DMS114 treated with DMSO at 0.1 percent for 48 hours (cell line): Measurements from ENCODE around the gene CMSS1.

Experiments used
- DNase-seq: peaks from one replicate; lab custom pipeline; 2025; ENCODE audit not compliant: unreplicated experiment; lab: John Stamatoyannopoulos, UW

The CMSS1 gene

DNA sequence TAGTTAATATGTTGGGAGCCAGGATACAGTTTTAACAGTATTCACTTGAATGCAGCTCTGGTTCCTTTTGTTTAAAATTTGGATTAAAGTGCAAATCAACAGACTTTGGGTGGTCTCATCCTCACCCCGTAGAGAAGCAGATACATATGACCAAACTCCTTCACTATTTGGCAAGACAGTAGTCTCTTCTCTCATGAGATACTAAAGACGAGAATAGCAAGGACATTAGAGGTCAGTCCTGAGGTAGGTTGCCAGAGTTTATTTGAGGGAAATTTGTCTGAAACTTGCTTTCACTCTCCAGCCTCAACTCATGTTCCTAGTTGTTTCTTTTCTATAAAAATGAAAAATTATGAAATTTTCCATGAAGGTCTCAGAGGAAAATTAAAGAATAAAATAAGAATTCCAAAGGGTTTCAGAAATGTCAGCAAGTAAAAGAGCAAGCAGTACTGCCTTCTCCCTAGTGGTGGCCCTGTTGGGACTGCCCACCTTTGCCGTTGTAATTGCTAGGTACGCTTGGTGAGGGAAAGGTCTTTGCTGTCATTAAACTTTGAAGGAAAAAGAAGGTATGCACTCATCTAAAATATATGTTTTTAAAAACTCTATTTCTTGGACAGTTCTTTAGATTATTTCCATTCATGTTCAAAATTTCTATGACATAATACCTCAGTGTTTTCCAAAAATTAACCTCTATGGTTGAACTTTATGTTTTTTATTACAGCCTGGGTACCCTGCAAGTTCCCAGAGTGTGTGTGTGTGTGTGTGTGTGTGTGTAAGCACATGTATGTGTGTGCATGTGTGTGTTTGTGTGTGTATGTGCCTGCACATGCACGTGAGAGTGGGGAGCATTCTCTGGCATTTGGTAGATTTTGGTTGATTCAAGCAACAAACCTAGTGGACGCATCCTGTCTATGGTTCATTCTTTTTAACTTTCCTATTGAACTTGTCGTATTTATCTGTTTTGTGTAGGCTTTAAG lies 111.4 kb downstream of the CMSS1 start:
- no peak for DNase-seq

DNA sequence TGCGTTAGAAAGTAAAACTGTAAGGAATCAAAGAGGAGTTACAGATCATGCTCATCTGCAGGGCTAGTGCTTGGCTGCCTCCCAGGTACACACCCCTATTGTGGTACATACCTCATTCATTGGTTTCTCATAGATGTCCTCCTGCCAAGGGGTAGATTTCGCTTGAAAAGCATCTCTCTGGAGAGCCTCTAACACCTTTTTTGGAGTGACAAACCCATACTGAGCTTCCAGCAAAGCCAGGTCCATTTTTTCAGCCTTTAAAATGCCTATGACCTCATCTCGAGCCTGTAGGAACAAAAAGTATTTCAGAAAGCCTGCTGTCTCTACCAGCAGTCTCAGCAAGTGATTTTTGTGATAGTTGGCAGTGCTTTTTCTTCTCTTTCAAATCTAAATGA lies 112.1 kb downstream of the CMSS1 start:
- DNase-seq: no peak

DNA sequence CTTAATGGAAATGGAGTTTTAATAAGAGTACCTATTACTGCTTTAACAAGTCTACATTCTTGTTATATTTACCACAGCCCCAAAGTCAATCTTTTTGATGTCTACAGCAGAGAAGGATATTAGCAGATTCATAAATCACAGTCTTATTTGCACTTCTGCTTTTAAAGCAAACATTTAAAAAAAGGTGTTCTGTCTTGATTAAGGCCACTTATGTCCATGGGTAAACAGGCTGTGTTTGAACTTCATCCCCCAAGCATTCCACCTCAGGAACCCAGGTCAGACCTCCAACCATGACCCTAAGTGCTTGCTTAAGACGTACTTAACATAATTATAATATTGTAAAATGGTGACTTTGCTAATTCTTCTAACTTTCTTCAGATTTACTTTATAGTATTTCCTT lies 113.4 kb downstream of the CMSS1 start:
- DNase-seq: no peak

DNA sequence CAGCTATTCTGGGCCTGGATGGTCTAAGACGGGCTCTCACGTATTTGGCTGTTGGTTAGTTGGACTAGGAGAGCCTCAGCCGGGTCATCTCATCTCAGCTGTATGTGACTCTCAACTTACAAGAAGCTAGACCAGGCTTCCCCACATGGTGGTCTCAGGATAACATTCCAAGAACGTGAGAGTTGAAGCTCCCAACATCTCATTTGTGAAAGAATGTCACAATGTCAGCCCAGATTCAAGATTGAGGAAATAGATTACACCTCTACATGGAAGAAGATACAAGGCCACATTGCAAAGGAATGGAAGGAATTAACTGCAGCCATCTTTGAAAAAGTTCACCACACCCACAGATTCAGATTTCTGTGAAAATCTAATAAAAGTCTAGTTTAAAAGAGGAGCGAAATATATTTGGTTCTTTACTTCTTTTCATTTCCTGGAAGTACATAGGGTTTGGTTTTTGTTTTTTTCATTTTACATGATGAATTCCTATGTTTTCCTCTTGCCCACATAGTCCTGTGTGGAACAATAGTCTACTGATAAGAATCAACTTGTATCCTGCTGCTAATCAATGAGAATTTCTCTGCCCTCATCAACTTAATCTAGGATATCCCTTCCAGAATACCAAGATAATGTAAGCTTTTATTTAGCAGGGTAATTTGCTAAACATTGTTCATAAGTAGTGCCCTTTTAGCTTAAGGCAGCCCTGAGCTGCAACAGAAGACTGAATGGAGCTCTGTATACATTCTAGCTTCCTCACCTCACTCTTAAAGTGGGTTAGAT lies 116.5 kb downstream of the CMSS1 start:
- DNase-seq: no peak

DNA sequence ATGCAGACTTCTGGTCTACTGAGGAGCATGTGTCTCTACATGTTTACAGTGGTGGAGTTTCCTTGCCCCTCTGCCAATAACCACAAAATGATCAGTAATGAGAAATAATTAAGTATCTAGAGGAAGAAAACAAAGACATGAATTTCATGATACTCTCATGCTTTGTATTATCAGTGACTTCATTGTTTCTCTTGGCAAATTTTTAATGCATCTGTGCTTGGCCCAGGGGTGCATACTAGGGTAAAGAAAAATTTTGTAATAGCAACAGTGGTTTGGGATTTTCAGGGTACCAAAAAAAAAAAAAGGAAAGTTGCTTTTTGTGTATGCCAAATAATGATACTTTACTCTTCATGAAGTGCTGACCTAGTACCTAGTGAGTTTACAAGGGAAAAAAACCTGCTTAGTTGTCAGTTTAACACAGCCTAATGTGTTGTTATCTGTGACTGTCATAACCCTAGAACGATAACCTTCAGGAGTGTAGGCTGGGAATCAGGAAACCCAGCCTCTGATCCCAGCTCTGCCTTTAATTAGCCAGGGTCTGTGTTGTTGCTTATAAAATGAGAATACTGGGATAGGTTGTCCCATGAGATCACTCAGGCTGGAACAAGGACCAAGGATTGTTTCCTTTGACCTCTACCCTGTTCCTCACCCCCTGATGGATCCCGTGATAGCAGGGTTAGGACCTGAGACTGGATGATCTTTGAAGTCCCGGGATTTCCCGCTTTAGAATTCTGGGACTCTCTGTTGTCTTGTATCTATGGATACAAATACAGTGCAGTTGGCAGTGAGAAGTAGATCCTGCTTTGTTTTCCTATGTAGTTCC lies 117.5 kb downstream of the CMSS1 start:
- no peak for DNase-seq

DNA sequence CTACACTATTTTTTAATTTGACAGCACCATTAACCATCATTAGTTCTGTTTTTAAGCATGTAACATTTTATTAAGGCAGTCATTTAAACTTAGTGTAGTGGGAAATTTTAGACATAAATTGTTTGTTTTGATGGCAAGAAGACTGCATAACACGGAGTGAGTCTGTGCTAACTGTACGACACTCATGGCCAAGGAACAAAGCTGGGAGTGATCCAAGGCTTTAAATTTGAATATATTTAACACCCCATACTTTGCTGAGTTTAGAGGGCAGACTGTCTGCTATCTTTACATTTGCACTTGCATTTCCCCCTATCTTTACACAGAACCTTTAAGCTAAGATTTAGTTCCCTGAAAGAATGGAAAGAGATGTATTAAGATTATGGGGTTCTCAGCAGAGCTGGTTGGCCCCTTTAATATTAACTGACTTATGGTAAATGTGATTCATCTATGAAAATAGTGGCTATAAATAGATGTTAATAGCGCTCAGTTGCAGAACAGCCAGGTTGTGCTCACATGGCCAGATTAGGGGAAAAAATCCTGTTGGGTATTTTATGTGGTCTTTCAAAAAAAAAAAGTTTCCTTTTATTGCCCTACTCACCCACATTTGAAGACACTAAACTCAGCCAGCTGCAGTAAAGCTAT lies 120.7 kb downstream of the CMSS1 start:
- DNase-seq: no peak

DNA sequence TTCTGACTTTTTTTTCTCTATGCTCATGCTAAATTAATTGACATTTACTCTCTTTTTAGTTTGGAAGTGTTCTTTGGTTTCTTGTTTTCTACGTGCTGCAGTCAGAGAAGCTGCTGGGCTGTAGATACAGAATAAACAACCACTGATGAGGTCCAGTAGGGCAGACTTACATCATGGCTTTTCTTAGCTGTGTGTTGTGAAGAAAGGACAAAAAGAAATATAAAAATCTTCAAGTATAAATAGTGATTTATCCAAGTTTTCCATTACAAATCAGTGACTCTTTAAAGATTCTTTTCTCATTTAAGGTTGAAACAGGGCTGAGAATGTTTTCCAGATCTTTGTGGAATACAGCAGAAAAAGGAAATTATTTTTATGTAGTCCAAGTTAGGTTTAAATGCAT lies 122.2 kb downstream of the CMSS1 start:
- no peak for DNase-seq

DNA sequence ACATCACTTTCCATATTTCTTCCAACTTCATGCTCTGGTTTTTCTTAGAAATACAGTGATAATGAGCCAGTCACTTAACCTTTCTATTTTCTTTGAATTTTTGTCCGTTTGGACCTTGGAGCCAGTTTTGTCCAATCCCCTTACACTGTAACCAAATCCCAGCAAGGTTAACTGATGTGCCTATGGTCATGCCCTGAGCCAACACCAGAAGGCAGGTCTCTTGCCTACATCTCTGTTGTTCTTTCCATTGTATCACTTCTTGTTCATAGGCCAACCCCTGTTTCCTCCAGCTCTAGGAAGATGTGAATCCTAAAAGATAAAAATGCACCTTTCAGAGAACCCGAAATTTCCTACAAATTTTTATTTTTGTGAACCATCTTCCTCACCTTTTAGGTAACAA lies 122.7 kb downstream of the CMSS1 start:
- no peak for DNase-seq

DNA sequence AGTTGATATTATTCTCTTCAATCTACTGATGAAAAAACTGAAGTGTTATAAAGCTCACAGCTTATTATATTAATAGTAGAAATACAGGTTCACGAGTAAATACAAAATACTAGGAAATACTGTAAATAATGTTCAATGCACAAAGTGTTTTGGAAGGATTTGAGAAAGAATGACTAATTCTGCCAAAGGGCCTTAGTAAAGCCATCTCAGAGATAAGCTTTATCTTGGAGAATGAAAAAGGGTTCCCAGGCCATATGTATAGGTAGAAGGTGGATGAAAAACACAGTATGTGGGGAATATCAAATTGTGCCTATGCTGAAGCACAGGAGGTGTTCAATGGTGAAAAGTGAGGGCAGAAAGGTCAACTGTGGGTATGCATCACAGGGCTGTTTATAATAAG lies 123.5 kb downstream of the CMSS1 start:
- DNase-seq: no peak

DNA sequence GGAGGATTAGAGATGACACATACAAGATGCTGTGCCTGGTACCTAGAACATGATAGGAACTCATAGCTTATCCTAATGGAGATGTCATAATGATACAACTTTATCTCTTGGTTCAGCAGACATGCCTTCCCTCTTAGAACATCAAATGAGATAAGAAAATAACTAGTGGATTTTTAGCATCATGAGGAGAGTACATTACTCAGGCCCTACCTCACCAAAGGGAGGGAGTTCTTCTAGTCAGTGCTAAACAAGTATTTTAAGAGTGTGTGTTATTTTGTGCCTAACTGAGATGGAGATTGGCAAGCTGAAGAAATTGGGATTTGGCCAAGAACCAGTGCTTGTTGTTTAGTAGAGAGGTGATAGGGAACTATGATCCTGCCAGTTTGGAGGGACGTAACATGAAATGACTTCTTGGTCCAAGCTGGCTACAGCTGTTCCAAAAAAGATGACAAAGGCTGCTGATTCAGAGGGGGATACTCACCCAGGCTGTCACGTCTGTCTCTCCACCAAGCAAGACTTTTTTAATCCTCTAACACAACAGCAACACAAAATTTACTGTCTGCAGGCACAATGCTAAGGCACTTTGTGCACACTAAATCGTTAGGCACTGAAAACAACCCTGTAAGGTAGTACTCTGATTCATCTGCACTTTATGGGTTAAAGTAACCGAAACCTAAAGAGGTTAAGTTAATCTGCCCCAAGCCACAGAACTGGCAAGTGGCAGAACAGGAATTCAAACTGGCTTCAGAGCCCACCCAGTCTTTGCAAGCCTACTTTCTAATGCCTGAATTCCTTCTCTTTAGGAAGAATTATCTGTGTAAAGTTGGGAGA lies 126.5 kb downstream of the CMSS1 start:
- no peak for DNase-seq

DNA sequence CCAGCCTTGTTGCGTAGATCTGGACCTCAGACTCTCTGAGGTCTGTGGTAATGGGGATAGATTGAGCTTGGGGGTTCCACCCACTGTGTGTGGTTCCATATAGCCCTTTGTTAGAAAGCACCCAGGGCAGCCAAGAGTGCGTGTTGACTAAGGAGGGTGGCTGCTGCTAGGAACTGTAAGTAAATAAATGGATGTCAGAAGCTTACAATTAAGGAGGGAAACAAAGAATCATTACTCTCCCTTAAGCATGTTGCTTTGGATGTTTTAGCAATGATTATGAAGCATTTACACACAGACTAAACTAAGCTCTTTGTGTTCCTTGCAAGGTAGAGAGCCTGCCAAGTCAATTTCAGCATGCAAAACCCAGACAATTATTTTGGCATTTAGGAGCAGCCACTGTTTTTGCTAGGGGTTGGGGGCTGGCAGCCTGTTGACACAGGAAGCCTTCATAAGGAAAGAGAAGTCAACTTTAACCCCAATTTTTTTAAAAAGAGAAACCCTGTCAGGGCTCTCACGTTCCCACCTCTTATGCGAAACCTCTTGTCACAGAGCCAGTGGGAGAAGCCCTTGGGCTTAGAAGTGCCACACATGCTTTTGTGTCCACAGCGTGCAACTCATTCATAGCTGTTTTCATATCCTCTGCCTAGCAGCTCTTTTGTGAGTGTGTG lies 127.8 kb downstream of the CMSS1 start:
- no peak for DNase-seq

DNA sequence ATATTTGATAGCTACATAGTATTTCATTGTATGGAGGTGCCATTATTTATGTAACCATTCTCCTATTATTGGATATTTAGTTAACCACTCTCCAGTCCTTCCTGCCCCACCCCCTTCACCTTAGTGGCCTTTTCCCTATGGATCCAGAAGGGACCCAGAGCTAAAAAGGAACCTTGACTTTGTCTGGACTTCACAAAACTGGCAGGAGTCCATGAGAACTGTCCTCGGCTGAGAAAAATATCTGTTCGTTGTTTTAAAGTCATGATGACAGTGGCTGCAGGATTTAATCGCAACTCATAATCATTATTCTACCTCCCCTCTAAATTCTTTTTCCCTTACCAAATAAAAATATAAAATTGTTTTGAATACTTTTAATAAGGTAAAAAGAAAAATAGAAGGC lies 129.7 kb downstream of the CMSS1 start:
- DNase-seq: no peak

DNA sequence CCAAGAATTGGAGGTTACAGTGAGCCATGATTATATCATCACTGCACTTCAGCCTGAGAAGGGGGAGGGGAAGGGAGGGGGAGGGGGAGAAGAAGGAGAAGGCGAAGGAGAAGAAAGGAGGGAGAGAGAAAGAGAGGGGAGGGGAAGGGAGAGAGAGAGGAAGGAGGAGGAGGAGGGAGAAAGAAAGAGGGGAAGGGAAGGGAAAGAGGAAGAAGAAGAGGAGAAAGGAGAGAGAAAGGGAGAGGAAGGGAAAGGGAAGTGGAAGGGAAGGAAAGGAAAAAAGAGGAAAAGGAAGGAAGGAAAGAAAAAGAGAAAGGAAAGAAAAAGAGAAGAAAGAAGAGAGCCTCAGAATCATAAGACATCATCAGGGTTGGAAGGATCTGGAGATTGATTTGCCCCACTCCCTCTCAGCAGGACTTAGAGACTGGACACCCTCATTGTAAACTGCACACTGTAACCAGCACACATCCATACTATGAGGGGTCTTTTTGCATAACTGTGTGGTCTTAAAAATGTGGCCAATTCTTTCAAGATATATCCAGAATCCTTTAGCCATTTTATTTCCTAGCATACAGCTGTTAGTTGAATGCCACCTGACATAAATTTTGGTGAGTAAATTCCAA lies 130.9 kb downstream of the CMSS1 start:
- no peak for DNase-seq

DNA sequence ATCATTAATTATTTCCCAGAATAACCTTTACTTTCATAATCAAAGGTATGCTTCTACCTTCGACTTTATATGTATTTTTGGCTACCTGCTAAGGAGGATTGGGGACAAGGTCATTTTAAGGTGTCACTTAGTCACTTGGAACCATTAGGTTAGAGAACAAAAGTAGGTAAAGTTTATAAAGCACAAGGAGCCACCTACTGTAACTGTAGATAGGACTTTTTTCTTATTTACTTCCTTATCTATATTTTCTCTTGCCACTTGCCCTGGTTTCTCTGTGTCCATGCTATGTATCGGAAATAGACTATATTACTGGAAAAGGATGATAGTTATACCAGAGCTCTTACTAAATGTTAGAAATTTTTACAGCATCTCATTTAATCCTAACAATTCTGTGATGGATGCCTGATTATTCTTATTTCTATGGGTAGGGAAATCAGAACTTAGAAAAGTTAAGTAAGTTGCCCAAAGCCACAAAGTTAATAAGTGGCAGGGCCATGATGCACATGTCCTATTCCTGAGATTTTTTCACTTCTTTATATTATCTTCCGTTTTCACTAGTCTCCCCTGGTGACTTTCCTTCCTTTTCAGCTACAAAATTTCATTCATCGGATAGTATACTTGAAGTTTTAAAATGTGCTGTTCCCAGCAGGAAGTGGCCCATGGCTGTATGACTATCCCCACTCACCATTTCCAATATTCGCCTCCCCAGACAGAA lies 132.5 kb downstream of the CMSS1 start:
- no peak for DNase-seq

DNA sequence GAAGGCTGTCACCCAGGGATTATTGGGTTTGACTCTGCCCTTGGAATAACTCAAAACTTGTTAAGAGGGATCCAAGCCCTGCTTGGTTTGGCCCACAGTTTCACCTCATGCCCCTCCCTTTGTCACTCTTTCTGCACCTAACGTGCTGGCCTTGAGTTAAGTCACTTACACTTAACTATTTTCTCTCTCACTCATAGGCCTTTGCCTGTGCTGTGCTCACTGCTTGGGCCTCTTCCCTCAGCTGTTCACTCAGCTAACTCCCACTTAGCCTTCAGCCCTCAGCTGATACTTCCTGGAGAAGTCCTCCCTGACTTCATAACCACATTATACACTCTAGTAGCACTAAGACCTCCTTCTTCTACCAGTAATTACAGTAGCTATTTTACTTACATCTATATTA lies 133.3 kb downstream of the CMSS1 start:
- DNase-seq: no peak

DNA sequence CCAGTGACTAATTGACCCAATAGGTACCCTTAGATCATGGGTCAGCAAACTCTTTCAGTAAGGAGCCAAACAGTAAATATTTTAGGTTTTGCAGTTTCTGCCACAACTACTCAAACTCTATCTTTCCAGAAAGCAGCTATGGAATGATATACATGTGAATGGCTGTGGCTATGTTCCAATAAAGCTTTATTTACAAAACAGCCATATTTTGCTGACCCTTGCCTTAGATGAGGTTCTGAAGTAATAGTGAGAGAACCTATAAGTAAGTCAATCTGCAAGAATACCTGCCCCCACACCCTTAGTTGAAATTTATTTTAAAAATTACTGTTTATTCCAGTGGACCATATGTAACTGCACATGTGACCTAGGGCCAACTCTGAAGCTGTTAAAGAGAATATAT lies 134.0 kb downstream of the CMSS1 start:
- no peak for DNase-seq

DNA sequence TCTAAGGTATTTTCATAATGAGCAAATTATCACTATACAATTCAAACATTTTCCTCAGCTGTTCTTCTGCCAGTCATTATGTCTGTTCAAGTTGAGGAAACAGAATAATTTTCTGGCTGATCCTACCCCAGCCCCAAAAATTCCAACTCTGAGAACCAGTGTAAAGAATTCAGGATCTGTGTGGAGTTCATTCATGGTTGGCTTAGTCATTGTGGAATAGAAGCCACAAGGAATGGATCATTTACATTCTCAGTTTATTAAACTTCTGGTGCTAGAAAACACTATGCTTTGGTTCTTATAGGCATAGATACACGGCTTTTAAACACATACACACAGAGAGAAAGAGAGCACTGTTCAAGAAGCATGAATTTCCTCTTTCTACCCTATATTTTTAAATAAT lies 134.6 kb downstream of the CMSS1 start:
- no peak for DNase-seq

DNA sequence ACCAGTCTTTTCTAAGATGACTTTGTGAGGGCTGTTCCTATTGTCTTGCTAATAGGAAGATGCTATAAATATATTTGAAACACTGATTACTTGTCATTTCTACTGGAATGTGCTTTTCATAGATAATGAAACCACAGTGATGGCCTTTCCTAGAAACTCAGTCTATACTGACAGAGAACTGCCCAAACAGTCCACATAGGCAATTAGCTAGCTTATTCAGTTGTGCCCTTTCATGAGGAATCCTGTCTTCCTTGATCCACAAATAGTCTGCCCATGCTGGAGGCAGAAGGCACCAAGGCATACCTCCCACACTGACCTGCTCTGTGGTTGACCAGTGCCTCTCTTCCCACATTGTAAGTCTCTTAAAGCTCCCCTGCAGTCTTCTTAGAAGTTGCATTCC lies 135.9 kb downstream of the CMSS1 start:
- no peak for DNase-seq
